OCI-LY1 (cell line): ENCODE measurements around the gene ZNF143.

ENCODE experiments used
- H2AFZ ChIP-seq: fragments of 200-600 bp; sonication (generic), shearing (Covaris generic); 2 replicates; pipeline ENCODE4 v1.6.0; 2014; ENCODE audit warnings: antibody characterized with exemption, mild to moderate bottlenecking, low read length
- H3F3A ChIP-seq: fragments of 200-600 bp; sonication (generic), shearing (Covaris generic); 2 replicates; pipeline ENCODE4 v1.6.0; 2014; ENCODE audit warnings: mild to moderate bottlenecking, antibody characterized with exemption, low read length, moderate library complexity; ENCODE audit not compliant: insufficient read depth
- H3K27ac ChIP-seq: fragments of 200-600 bp; sonication (generic); 2 replicates; pipeline ENCODE4 v1.5.1; 2014; ENCODE audit warnings: low read length, mixed run types, mild to moderate bottlenecking, low read depth; ENCODE audit not compliant: poor library complexity, severe bottlenecking
- H3K27me3 ChIP-seq: fragments of 200-600 bp; sonication (generic); 2 replicates; pipeline ENCODE4 v1.6.0; 2014; ENCODE audit warnings: antibody characterized with exemption, mild to moderate bottlenecking, low read length, moderate library complexity; ENCODE audit not compliant: insufficient read depth
- H3K36me3 ChIP-seq: fragments of 200-600 bp; sonication (generic); 2 replicates; pipeline ENCODE4 v1.6.1; 2014; ENCODE audit warnings: mild to moderate bottlenecking, antibody characterized with exemption, low read length, moderate library complexity, mixed read lengths; ENCODE audit not compliant: insufficient read depth
- H3K4me1 ChIP-seq: fragments of 200-600 bp; sonication (generic); 2 replicates; pipeline ENCODE4 v1.5.1; 2014; ENCODE audit warnings: mild to moderate bottlenecking, low read length, moderate library complexity; ENCODE audit not compliant: insufficient read depth, severe bottlenecking
- H3K4me2 ChIP-seq: fragments of 200-600 bp; sonication (generic), shearing (Covaris generic); 2 replicates; pipeline ENCODE4 v1.6.1; 2014; ENCODE audit warnings: low read length
- H3K4me3 ChIP-seq: fragments of 200-600 bp; sonication (generic); 2 replicates; pipeline ENCODE4 v1.5.1; 2014; ENCODE audit warnings: low read length, low read depth, mild to moderate bottlenecking, mixed read lengths; ENCODE audit not compliant: poor library complexity, severe bottlenecking
- H3K79me2 ChIP-seq: fragments of 200-600 bp; shearing (Covaris generic); 2 replicates; pipeline ENCODE4 v1.6.1; 2016; ENCODE audit warnings: mixed run types, low read length, mixed read lengths; ENCODE audit not compliant: insufficient read depth
- H3K9ac ChIP-seq: fragments of 200-600 bp; sonication (generic), shearing (Covaris generic); 2 replicates; pipeline ENCODE4 v1.6.1; 2014; ENCODE audit warnings: mild to moderate bottlenecking, low read length, mixed read lengths
- H3K9me2 ChIP-seq: fragments of 200-600 bp; sonication (generic), shearing (Covaris generic); 2 replicates; pipeline ENCODE4 v1.6.1; 2014; ENCODE audit warnings: low read depth, mild to moderate bottlenecking, low read length, mixed read lengths
- H3K9me3 ChIP-seq: fragments of 200-600 bp; shearing (Covaris generic); 2 replicates; pipeline ENCODE4 v1.6.1; 2014; ENCODE audit warnings: low read length, mixed read lengths
- H4K20me1 ChIP-seq: fragments of 200-600 bp; sonication (generic), shearing (Covaris generic); 2 replicates; pipeline ENCODE4 v1.6.0; 2016; ENCODE audit warnings: mild to moderate bottlenecking, low read length; ENCODE audit not compliant: insufficient read depth
- EZH2 ChIP-seq: fragments of 200-600 bp; sonication (generic), shearing (Covaris generic); IDR thresholded peaks from 2 replicates; pipeline ENCODE4 v1.8.0; 2017; ENCODE audit warnings: borderline replicate concordance, mixed run types, mild to moderate bottlenecking, antibody characterized with exemption, low read length, moderate library complexity, mixed read lengths
- TF ChIP-seq, protein P1 (sequence below): fragments of 200-600 bp; sonication (generic), shearing (Covaris generic); IDR thresholded peaks from 2 replicates; pipeline ENCODE4 v1.5.1; 2017; ENCODE audit warnings: mild to moderate bottlenecking, antibody characterized with exemption, low read length, moderate library complexity, mixed read lengths

Gene ZNF143

DNA sequence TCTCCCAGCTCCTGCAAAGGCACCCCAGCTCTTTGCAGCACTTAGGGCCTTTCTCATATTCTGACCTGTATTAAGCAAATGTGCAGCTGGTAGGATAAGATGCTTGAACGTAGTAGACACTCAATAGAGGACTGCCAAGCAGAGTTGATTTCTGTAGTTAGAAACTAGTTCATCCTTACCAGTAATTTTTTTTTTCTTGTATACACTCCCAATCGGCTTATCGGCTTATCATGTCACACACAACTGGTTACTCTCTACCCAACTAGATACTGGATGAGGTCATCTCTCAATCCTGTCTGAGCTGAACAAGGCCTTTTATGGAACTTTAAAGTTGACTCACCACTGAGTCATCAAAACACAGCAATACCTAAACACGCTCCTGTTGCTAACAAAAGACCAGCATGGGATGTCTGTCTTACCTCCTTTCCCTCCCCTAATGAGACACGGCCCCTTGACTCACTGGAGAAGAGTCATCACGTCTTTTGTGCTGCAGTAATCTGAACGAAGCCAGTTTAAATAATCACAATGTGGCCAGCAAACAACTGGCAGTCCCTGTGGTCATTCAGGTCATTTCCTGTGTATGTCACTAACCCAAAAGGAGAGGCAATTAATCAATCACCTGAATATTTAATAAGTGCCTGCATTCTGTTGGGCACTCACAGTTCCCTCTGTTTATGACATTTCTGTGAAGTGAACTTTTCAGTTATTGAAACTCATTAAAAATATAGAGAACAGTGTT, 105.2 kb downstream of the ZNF143 start:
- Histone ChIP-seq H3K4me2 (no peak overlapping the region), H3K27ac (peak overlapping the region; percentile 2), H3K79me2 (no peaks in the 10 kb centered on the region), H3K36me3 (no peaks in the 10 kb centered on the region), H3K4me3 (no peak overlapping the region), H3K9ac (no peak overlapping the region), H3K9me3 (0 out of 2 replicates have a peak, but pooled peaks cover 2% of the 10 kb centered on the region), H3K4me1 (peaks cover 40% of the 10 kb centered on the region), H4K20me1 (no peaks in the 10 kb centered on the region), H2AFZ (no peak overlapping the region), H3K27me3 (no peaks in the 10 kb centered on the region), H3F3A (peaks cover 11% of the 10 kb centered on the region), H3K9me2 (no peaks in the 10 kb centered on the region)
- TF ChIP-seq, protein P1, sequence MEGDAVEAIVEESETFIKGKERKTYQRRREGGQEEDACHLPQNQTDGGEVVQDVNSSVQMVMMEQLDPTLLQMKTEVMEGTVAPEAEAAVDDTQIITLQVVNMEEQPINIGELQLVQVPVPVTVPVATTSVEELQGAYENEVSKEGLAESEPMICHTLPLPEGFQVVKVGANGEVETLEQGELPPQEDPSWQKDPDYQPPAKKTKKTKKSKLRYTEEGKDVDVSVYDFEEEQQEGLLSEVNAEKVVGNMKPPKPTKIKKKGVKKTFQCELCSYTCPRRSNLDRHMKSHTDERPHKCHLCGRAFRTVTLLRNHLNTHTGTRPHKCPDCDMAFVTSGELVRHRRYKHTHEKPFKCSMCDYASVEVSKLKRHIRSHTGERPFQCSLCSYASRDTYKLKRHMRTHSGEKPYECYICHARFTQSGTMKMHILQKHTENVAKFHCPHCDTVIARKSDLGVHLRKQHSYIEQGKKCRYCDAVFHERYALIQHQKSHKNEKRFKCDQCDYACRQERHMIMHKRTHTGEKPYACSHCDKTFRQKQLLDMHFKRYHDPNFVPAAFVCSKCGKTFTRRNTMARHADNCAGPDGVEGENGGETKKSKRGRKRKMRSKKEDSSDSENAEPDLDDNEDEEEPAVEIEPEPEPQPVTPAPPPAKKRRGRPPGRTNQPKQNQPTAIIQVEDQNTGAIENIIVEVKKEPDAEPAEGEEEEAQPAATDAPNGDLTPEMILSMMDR, result no peak
- no peak for TF ChIP-seq EZH2

DNA sequence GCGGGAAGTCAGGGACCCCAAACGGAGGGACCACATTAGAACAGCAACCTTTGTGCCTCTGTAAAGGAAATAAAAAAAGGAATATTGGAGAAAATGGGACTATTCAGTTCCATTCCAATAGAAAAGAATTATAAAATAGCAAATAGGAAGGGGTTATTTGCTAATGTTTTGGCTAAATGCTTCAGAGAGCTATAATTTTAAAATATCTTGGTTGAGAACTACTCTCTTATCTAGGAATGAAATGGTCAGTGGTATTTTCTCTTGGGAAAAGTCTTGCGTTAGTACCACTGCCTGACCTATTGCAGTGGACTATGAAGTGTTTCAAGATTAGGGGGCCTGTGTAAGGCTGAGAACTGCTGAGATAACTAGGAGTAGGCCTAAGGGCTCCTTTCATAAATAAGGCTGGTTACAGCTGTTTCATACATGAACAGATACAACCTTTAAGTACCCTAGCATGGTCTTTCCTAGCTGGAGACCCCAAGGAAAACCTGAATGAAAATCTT, 105.8 kb downstream of the ZNF143 start:
- Histone ChIP-seq H3K9me3 (0 out of 2 replicates have a peak, but pooled peaks cover 2% of the 10 kb centered on the region), H3K4me2 (no peak overlapping the region), H3K27me3 (no peaks in the 10 kb centered on the region), H3F3A (peaks cover 14% of the 10 kb centered on the region), H3K9me2 (no peaks in the 10 kb centered on the region), H3K79me2 (no peaks in the 10 kb centered on the region), H3K9ac (no peak overlapping the region), H2AFZ (no peak overlapping the region), H3K36me3 (no peaks in the 10 kb centered on the region), H3K4me3 (no peak overlapping the region), H3K4me1 (peaks cover 46% of the 10 kb centered on the region), H4K20me1 (no peaks in the 10 kb centered on the region), H3K27ac (no peak overlapping the region)
- TF ChIP-seq EZH2, result no peak
- TF ChIP-seq, protein P1, result no peak

DNA sequence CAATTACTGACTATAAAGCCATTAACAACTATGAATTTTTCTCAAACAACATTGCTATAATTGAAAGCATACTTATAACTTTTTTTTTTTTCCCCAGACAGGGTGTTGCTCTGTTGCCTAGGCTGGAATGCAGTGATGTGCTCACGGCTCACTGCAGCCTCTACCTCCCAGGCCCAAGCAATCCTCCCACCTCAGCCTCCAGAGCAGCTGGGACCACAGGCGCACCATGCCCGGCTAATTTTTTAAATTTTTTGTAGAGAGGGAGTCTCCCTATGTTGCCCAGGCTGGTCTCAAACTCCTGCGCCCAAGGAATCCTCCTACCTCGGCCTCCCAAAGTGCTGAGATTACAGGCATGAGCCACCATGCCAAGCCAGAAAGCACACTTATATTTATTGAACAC, 106.6 kb downstream of the ZNF143 start:
- no peak for TF ChIP-seq EZH2
- TF ChIP-seq, protein P1, result no peak
- Histone ChIP-seq H3K36me3 (no peaks in the 10 kb centered on the region), H3K4me3 (no peak overlapping the region), H3K9ac (no peak overlapping the region), H3K27me3 (no peaks in the 10 kb centered on the region), H4K20me1 (no peaks in the 10 kb centered on the region), H3K4me1 (peaks cover 54% of the 10 kb centered on the region), H3K4me2 (no peak overlapping the region), H3F3A (peaks cover 14% of the 10 kb centered on the region), H3K27ac (no peak overlapping the region), H3K9me2 (no peaks in the 10 kb centered on the region), H2AFZ (no peak overlapping the region), H3K79me2 (no peaks in the 10 kb centered on the region), H3K9me3 (no peaks in the 10 kb centered on the region)
